HEK293 (cell line): ENCODE data around the gene URM1.

Source experiments
- CTCF ChIA-PET: fragments of 350-600 bp; formaldehyde crosslinking; extraction: SDS; loops from one replicate; lab custom pipeline; 2021; ENCODE audit warnings: antibody characterized with exemption; lab: Yijun Ruan, JAX
- POLR2A ChIA-PET: fragments of 300-600 bp; formaldehyde crosslinking; extraction: SDS; loops from one replicate; lab custom pipeline; 2020; ENCODE audit warnings: antibody characterized with exemption, inconsistent platforms; lab: Yijun Ruan, JAX
- H3K27ac ChIP-seq: fragments of 200-500 bp; sonication (Bioruptor generic); 2 replicates; pipeline ENCODE4 v1.5.1; 2014; ENCODE audit warnings: low read depth, low read length, control low read depth, inconsistent platforms; ENCODE audit errors: extremely low read depth
- H3K36me3 ChIP-seq, 2 experiments: fragments of 200-500 bp in 1 of 2; sonication (Bioruptor generic) in 1 of 2; 1 replicate in 1 of 2; 2 replicates in 1 of 2; pipeline ENCODE4 v1.5.1; 2014 to 2017; ENCODE audit warnings: inconsistent platforms in 2 of 2, low read length in 2 of 2; ENCODE audit not compliant: control insufficient read depth in 2 of 2, insufficient read depth in 1 of 2
- H3K4me1 ChIP-seq: fragments of 200-500 bp; sonication (Bioruptor generic); 2 replicates; pipeline ENCODE4 v1.5.1; 2014; ENCODE audit warnings: mild to moderate bottlenecking, low read length, inconsistent platforms; ENCODE audit not compliant: control insufficient read depth, insufficient read depth
- H3K4me3 ChIP-seq: 2 replicates; pipeline ENCODE4 v1.5.1; 2011; ENCODE audit warnings: low read depth, mild to moderate bottlenecking, control low read depth, low read length, moderate library complexity
- H3K9me3 ChIP-seq: fragments of 200-500 bp; sonication (Bioruptor generic); 2 replicates; pipeline ENCODE4 v1.5.1; 2014; ENCODE audit warnings: low read depth, low read length, inconsistent platforms; ENCODE audit not compliant: control insufficient read depth, insufficient read depth
- KLF8 ChIP-seq: fragments of 450-650 bp; formaldehyde crosslinking; IDR thresholded peaks from 2 replicates; pipeline ENCODE4 v1.5.1; 2016; ENCODE audit warnings: missing biosample characterization, missing genetic modification characterization
- SP2 ChIP-seq: fragments of 450-650 bp; formaldehyde crosslinking; IDR thresholded peaks from 2 replicates; pipeline ENCODE4 v1.5.1; 2016; ENCODE audit warnings: missing biosample characterization, missing genetic modification characterization
- ZNF133 ChIP-seq: fragments of 450-650 bp; formaldehyde crosslinking; IDR thresholded peaks from 2 replicates; pipeline ENCODE4 v1.5.1; 2016; ENCODE audit warnings: missing biosample characterization, missing genetic modification characterization
- ZNF157 ChIP-seq: fragments of 450-650 bp; formaldehyde crosslinking; IDR thresholded peaks from 2 replicates; pipeline ENCODE4 v1.5.1; 2016; ENCODE audit warnings: missing biosample characterization, missing genetic modification characterization
- ZNF335 ChIP-seq: fragments of 450-650 bp; formaldehyde crosslinking; conservative IDR thresholded peaks from 2 replicates; pipeline ENCODE4 v1.5.1; 2016; ENCODE audit warnings: missing biosample characterization, missing genetic modification characterization
- ZNF404 ChIP-seq: fragments of 450-650 bp; formaldehyde crosslinking; IDR thresholded peaks from 2 replicates; pipeline ENCODE4 v1.5.1; 2017; ENCODE audit warnings: missing biosample characterization, missing genetic modification characterization
- ZNF623 ChIP-seq: fragments of 450-650 bp; formaldehyde crosslinking; IDR thresholded peaks from 2 replicates; pipeline ENCODE4 v1.5.1; 2016; ENCODE audit warnings: missing biosample characterization, missing genetic modification characterization
- ZNF664 ChIP-seq: fragments of 450-650 bp; formaldehyde crosslinking; IDR thresholded peaks from 2 replicates; pipeline ENCODE4 v1.5.1; 2016; ENCODE audit warnings: missing biosample characterization, missing genetic modification characterization
- TF ChIP-seq, protein P1 (sequence below): fragments of 450-650 bp; formaldehyde crosslinking; IDR thresholded peaks from 2 replicates; pipeline ENCODE4 v1.5.1; 2016; ENCODE audit warnings: missing biosample characterization, missing genetic modification characterization
- TF ChIP-seq, protein P2 (sequence below): fragments of 450-650 bp; IDR thresholded peaks from 2 replicates; pipeline ENCODE4 v1.5.1; 2018; ENCODE audit warnings: missing biosample characterization, mild to moderate bottlenecking, missing genetic modification characterization
- TF ChIP-seq, protein P3 (sequence below): fragments of 450-650 bp; formaldehyde crosslinking; IDR thresholded peaks from 2 replicates; pipeline ENCODE4 v1.5.1; 2016; ENCODE audit warnings: missing biosample characterization, missing genetic modification characterization
- TF ChIP-seq, protein P4 (sequence below): IDR thresholded peaks from 2 replicates; pipeline ENCODE4 v1.6.1; 2011; ENCODE audit warnings: mild to moderate bottlenecking, low read depth, low read length, borderline replicate concordance
- TF ChIP-seq, protein P5 (sequence below): fragments of 450-650 bp; formaldehyde crosslinking; IDR thresholded peaks from 2 replicates; pipeline ENCODE4 v1.5.1; 2016; ENCODE audit warnings: missing biosample characterization, missing genetic modification characterization

URM1 gene

DNA sequence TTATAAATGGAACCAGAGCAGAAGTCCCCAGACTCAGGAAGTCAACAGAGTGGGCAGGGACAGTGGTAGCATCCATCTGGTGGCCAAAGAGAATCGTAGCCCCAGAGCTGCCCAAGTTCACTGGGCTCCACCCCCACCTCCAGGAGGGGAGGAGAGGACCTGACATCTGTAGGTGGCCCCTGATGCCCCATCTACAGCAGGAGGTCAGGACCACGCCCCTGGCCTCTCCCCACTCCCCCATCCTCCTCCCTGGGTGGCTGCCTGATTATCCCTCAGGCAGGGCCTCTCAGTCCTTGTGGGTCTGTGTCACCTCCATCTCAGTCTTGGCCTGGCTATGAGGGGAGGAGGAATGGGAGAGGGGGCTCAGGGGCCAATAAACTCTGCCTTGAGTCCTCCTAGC is 10.3 kb upstream of the URM1 start (continued):
- TF ChIP-seq, protein P1, sequence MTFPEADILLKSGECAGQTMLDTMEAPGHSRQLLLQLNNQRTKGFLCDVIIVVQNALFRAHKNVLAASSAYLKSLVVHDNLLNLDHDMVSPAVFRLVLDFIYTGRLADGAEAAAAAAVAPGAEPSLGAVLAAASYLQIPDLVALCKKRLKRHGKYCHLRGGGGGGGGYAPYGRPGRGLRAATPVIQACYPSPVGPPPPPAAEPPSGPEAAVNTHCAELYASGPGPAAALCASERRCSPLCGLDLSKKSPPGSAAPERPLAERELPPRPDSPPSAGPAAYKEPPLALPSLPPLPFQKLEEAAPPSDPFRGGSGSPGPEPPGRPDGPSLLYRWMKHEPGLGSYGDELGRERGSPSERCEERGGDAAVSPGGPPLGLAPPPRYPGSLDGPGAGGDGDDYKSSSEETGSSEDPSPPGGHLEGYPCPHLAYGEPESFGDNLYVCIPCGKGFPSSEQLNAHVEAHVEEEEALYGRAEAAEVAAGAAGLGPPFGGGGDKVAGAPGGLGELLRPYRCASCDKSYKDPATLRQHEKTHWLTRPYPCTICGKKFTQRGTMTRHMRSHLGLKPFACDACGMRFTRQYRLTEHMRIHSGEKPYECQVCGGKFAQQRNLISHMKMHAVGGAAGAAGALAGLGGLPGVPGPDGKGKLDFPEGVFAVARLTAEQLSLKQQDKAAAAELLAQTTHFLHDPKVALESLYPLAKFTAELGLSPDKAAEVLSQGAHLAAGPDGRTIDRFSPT (tag by site-specific recombination) = no peak
- TF ChIP-seq, protein P2, sequence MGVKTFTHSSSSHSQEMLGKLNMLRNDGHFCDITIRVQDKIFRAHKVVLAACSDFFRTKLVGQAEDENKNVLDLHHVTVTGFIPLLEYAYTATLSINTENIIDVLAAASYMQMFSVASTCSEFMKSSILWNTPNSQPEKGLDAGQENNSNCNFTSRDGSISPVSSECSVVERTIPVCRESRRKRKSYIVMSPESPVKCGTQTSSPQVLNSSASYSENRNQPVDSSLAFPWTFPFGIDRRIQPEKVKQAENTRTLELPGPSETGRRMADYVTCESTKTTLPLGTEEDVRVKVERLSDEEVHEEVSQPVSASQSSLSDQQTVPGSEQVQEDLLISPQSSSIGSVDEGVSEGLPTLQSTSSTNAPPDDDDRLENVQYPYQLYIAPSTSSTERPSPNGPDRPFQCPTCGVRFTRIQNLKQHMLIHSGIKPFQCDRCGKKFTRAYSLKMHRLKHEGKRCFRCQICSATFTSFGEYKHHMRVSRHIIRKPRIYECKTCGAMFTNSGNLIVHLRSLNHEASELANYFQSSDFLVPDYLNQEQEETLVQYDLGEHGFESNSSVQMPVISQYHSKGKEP (tag by site-specific recombination) = no peak
- TF ChIP-seq ZNF133 (tag by site-specific recombination) (no peak), SP2 (no peak)
- TF ChIP-seq, protein P3, sequence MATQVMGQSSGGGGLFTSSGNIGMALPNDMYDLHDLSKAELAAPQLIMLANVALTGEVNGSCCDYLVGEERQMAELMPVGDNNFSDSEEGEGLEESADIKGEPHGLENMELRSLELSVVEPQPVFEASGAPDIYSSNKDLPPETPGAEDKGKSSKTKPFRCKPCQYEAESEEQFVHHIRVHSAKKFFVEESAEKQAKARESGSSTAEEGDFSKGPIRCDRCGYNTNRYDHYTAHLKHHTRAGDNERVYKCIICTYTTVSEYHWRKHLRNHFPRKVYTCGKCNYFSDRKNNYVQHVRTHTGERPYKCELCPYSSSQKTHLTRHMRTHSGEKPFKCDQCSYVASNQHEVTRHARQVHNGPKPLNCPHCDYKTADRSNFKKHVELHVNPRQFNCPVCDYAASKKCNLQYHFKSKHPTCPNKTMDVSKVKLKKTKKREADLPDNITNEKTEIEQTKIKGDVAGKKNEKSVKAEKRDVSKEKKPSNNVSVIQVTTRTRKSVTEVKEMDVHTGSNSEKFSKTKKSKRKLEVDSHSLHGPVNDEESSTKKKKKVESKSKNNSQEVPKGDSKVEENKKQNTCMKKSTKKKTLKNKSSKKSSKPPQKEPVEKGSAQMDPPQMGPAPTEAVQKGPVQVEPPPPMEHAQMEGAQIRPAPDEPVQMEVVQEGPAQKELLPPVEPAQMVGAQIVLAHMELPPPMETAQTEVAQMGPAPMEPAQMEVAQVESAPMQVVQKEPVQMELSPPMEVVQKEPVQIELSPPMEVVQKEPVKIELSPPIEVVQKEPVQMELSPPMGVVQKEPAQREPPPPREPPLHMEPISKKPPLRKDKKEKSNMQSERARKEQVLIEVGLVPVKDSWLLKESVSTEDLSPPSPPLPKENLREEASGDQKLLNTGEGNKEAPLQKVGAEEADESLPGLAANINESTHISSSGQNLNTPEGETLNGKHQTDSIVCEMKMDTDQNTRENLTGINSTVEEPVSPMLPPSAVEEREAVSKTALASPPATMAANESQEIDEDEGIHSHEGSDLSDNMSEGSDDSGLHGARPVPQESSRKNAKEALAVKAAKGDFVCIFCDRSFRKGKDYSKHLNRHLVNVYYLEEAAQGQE (tag by site-specific recombination) = no peak
- TF ChIP-seq, all 188 proteins: peak for 0

DNA sequence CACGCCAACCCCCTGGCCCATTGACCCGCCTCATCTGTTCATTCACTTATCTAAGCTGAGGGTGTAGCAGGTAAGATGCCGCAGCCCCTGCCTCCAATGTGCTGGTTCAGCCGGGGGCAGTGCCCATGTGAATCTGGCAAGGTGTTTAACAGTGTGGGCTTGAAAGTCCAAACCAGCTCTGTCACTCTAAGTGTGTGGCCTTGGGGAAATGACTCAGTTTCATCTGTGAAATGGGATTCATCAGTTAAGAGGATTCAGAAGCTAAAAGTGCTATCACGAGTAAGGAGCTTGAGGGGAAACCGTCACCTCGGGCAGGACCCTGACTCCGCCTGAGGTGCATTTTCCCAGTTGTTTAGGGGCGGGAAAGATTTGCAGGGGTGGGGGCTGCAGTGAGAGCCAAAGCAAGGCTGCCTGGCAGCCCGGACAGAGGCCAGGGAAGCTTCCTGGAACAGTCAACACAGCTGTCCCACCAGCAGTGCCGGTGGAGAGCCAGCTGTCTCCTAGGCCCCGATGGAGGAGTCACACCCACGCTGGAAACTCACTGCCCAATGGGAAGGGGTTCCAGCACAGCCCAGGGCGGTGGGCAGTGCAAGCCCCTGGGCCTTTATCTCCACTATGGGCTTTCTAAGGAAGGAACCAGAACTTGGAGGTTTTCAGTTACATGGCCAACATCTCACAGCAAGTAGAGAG is 9.7 kb upstream of the URM1 start:
- no peak for TF ChIP-seq ZNF157 (tag by site-specific recombination)
- TF ChIP-seq KLF8 = no peak
- no peak for TF ChIP-seq ZNF623
- TF ChIP-seq ZNF664 (tag by site-specific recombination) = no peak
- TF ChIP-seq ZNF404 = no peak
- no peak for TF ChIP-seq ZNF335 (tag by site-specific recombination)
- TF ChIP-seq, protein P4, sequence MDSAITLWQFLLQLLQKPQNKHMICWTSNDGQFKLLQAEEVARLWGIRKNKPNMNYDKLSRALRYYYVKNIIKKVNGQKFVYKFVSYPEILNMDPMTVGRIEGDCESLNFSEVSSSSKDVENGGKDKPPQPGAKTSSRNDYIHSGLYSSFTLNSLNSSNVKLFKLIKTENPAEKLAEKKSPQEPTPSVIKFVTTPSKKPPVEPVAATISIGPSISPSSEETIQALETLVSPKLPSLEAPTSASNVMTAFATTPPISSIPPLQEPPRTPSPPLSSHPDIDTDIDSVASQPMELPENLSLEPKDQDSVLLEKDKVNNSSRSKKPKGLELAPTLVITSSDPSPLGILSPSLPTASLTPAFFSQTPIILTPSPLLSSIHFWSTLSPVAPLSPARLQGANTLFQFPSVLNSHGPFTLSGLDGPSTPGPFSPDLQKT = no peak
- TF ChIP-seq, protein P5, sequence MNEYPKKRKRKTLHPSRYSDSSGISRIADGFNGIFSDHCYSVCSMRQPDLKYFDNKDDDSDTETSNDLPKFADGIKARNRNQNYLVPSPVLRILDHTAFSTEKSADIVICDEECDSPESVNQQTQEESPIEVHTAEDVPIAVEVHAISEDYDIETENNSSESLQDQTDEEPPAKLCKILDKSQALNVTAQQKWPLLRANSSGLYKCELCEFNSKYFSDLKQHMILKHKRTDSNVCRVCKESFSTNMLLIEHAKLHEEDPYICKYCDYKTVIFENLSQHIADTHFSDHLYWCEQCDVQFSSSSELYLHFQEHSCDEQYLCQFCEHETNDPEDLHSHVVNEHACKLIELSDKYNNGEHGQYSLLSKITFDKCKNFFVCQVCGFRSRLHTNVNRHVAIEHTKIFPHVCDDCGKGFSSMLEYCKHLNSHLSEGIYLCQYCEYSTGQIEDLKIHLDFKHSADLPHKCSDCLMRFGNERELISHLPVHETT (tag by site-specific recombination) = no peak
- TF ChIP-seq, all 188 proteins: peak for 0
- no peak overlapping the region for H3K27ac ChIP-seq
- H3K4me1 ChIP-seq = no peaks in the 10 kb centered on the region
- H3K36me3 ChIP-seq = peaks cover 0 to 17% of the 10 kb centered on the region in 2 experiments; a peak in 1 of 3 replicates
- H3K4me3 ChIP-seq = no peak overlapping the region
- H3K9me3 ChIP-seq = no peaks in the 10 kb centered on the region
- ChIA-PET CTCF (interaction anchor here (0.5 to 4.5 kb wide), 31 partner anchors 10 to 464 kb away, joined by 3 to 69 read pairs (median 5); partner anchors contain the start of genes CERCAM and URM1), POLR2A (interaction anchor here (0.6 to 3.7 kb wide), 6 partner anchors 9 to 409 kb away, joined by 3 to 29 read pairs (median 4); partner anchors contain the start of genes CERCAM and URM1)
